Daoy (cell line): ENCODE measurements around the gene STRC. TPM values are rescaled to one million over a fixed set of nuclear protein-coding genes. Genes with fewer than 3 reads are reported as not detected.
"Not testable (repeated sequence)": the region's sequence is repeated elsewhere in the genome, so short reads cannot be mapped to it uniquely, and the experiment has no call there.

Experiments
- DNase-seq: peaks from one replicate; pipeline ENCODE4 v3.0.0-alpha.2; 2015; ENCODE audit warnings: low read depth
- total RNA-seq: library from RNA; depleted of rRNA; stranded (reverse); fragments of >200 nt; shearing (Covaris generic); gene quantifications from 2 replicates; pipeline ENCODE4 v1.2.3, GENCODE V29; 2014; rRNA removed

STRC gene
- total RNA-seq, 1 experiment from 2014 or later, result not detected

DNA sequence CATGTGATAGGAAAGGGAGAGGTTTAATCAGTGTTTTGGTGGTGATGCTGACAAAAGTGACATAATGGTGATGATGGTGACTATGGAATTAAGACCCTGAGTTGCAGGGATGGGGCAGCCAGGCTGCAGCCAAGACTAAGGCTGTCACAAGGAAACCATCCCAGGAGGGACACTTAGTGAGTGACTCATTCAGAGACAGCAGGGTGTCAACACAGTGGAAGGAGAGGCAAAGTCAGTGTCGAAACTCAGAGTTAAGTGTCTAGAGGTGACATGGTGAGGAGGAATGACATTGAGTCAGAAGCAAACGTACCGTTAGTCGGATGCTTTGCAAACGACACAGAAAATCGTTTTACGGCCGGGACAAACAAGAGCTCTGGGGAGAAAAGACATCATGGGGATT, 54.8 kb downstream of the STRC start:
- DNase-seq, result not testable (repeated sequence)

DNA sequence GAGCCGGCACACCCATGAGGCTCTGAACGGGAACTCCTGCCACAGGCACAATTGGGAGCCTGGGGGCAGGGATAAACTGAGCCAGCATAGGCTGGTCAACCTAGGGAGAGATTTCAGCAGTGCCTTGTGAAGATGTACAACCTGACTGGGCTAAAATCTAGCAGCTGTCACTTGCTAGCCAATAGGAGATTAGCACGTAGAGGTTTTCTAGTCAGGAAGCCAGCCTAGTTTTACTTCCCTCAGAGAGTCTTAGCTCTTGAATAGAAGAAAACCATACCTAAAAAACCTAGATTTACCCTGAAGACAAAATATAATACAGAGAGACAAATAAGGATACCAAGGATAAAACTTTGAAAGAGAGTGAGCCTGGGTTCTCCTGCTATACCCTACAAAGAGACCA, 55.8 kb downstream of the STRC start:
- DNase-seq, result not testable (repeated sequence)

DNA sequence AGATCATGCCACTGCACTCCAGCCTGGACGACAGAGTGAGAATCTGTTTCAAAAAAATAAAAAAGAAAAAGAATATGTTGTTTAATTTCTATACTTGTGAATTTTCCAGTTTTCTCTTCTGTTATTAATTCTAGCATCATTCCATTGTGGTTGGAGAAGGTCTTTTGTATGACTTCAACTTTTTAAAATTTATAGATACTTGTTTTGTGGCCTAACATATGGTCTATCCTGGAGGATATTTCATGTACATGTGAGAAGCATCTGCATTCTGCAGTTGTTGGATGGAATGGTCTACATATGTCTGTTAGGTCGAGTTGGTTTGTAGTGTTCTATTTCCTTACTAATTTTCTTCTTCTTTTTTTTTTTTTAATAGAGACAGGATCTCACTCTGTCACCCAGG, 65.6 kb downstream of the STRC start:
- DNase-seq, result no peak

DNA sequence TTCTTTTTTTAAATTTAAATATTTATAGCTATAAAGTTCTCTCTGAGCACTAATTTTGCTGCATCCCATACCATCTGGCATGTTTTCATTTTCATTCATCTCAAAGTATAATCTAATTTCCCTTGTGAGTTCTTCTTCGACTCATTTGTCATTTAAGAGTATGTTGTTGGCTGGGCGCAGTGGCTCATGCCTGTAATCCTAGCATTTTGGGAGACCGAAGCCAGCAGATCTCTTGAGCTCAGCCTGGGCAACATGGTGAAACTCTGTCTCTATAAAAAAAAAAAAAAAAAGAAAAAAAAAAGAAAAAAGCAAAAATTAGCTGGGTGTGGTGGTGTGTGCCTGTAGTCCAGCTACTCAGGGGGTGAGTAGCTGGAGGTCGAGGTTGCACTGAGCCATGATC, 66.3 kb downstream of the STRC start:
- no peak for DNase-seq

DNA sequence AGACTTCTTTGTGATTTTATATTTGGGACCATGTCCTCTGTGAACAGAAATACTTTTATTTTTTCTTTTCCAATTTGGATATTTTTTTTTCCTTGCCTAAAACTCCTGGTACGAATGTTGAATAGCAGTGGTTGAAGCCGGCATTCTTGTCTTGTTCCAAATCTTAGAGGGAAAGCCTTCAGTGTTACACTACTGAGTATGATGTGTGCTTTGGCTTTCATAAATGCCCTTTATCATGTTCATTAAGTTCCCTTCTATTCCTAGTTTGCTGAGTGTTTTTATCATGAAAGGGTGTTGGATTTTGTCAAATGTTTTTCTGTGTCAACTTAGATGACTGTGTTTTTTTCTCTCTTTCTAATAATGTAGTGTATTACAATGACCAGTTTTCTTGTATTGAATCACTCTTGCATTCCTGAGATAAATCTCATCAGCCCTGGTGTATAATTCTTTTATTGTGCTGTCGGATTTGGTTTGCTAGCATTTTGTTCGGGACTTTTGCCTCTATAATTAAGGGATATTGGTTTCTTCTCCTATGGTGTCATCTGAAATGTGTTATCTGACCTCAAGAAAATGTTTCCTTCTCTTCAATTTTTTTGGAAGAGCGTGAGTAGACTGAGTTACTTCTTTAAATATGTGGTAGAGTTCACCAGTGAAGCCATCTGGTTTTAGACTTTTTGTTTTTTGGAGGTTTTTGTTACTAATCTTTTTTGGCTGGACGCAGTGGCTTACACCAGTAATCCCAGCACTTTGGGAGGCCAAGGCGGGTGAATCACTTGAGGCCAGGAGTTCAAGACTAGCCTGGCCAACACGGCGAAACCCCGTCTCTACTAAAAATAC, 67.9 kb downstream of the STRC start:
- no peak for DNase-seq

Other genes with a start within 250 kb of the STRC start
- gene ZSCAN29, start 247.8 kb downstream of the STRC start, total RNA-seq, result 20.1 and 25.3 TPM in 2 replicates
- 12.7 and 13.2 TPM in 2 replicates for gene TUBGCP4, start 247.7 kb downstream of the STRC start, total RNA-seq
- 30.6 TPM in 2 replicates for gene TP53BP1, start 125.6 kb downstream of the STRC start, total RNA-seq
- gene MAP1A, start 101.2 kb downstream of the STRC start, total RNA-seq, result 2.7 and 3.2 TPM in 2 replicates
- 6.5 and 10.6 TPM in 2 replicates for gene PPIP5K1, start 28.6 kb downstream of the STRC start, total RNA-seq
- gene CKMT1B, start 24.8 kb downstream of the STRC start, total RNA-seq, result 3.4 and 6.5 TPM in 2 replicates
- gene CATSPER2, start 30.0 kb upstream of the STRC start, total RNA-seq, result 2.3 and 3.8 TPM in 2 replicates
- gene CKMT1A, start 75.1 kb upstream of the STRC start, total RNA-seq, result 2.2 TPM in 1 of 2 replicates, not detected in the other
- gene PDIA3, start 127.6 kb upstream of the STRC start, total RNA-seq, result 104 and 115 TPM in 2 replicates
- gene ELL3, start 158.2 kb upstream of the STRC start, total RNA-seq, result 1.2 TPM in 1 of 2 replicates, not detected in the other
- gene SERF2, start 173.5 kb upstream of the STRC start, total RNA-seq, result 644 and 700 TPM in 2 replicates
- 0.11 TPM in 1 of 2 replicates, not detected in the other for gene SERINC4, start 181.4 kb upstream of the STRC start, total RNA-seq
- gene HYPK, start 181.8 kb upstream of the STRC start, total RNA-seq, result 14.5 and 26.3 TPM in 2 replicates
- 37.6 and 43.4 TPM in 2 replicates for gene MFAP1, start 205.9 kb upstream of the STRC start, total RNA-seq
- gene WDR76, start 208.2 kb upstream of the STRC start, total RNA-seq, result 30.7 and 40.7 TPM in 2 replicates